SK-N-SH (cell line): ENCODE data around the gene PCDHB11.

Source experiments
- CTCF ChIP-seq: fragments of 200-600 bp; sonication (generic); IDR thresholded peaks from 2 replicates; pipeline ENCODE4 v1.6.1; 2017; ENCODE audit warnings: antibody characterized with exemption, mild to moderate bottlenecking, moderate library complexity
- FOSL2 ChIP-seq: IDR thresholded peaks from 2 replicates; pipeline ENCODE4 v1.4.0; 2012; ENCODE audit warnings: low read depth, mild to moderate bottlenecking, moderate library complexity, borderline replicate concordance
- POLR2AphosphoS5 ChIP-seq: IDR thresholded peaks from 2 replicates; pipeline ENCODE4 v1.6.1; 2012; ENCODE audit warnings: low read depth, low read length
- SMC3 ChIP-seq: IDR thresholded peaks from 2 replicates; pipeline ENCODE4 v1.6.1; 2012; ENCODE audit warnings: low read depth, low read length, improper control_type of control experiment

- TF ChIP-seq POLR2AphosphoS5 = no peak
- TF ChIP-seq CTCF = peak; percentile 64
- TF ChIP-seq SMC3 = no peak
- no peak for TF ChIP-seq FOSL2
Measured at GRCh38 chr5:141172381-141173204, 26.8 kb upstream of the PCDHB11 start, which contains the start of gene PCDHB7.
